MG63 (cell line): Measurements from ENCODE around the gene SH3BGRL2. TPM values are rescaled to one million over a fixed set of nuclear protein-coding genes. Genes with fewer than 3 reads are reported as not detected.
"Not testable (repeated sequence)": the region's sequence is repeated elsewhere in the genome, so short reads cannot be mapped to it uniquely, and the experiment has no call there.

Experiments used
- DNase-seq: peaks from one replicate; pipeline ENCODE4 v3.0.0-alpha.2; 2020
- H3K27me3 ChIP-seq: fragments of 250-450 bp; sonication (Bioruptor Pico); 2 replicates; pipeline ENCODE4 v1.5.1; 2020; ENCODE audit warnings: mild to moderate bottlenecking, moderate library complexity
- H3K36me3 ChIP-seq: fragments of 250-450 bp; sonication (Bioruptor Pico); 2 replicates; pipeline ENCODE4 v1.5.1; 2020; ENCODE audit warnings: mild to moderate bottlenecking, moderate library complexity
- H3K4me3 ChIP-seq: fragments of 250-450 bp; sonication (Bioruptor Pico); 2 replicates; pipeline ENCODE4 v1.5.1; 2020; ENCODE audit warnings: mild to moderate bottlenecking, moderate library complexity
- H3K9me3 ChIP-seq: fragments of 250-450 bp; sonication (Bioruptor Pico); 2 replicates; pipeline ENCODE4 v1.5.1; 2020; ENCODE audit warnings: mild to moderate bottlenecking, moderate library complexity
- total RNA-seq: library from RNA; depleted of rRNA; stranded (reverse); fragments of >200 nt; shearing (Covaris generic); gene quantifications from 2 replicates; pipeline ENCODE4 v1.2.3, GENCODE V29; 2014; ENCODE audit warnings: low replicate concordance

Gene SH3BGRL2
- total RNA-seq, 1 experiment from 2014 or later: 0.16 TPM

DNA sequence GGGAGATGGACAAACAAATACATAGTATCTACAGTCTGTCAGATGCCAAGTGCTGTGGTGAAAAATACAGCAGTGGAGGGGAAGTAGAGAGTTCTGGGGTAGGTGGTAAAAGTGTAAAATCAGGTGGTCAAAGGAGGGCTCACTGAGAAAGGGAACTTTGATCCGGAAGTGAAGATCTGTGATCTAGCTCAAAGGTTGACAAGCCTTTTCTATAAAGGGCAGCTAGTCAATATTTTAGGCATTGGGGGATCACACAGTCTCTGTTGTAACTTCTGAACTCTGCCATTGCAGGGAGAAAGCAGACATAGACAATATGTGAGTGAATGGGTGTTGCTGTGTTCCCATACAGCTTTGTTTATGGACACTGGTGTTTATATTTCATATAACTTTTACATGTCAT, 38.6 kb downstream of the SH3BGRL2 start:
- H3K36me3 ChIP-seq: no peaks in the 10 kb centered on the region
- no peak for DNase-seq
- no peak overlapping the region for H3K4me3 ChIP-seq
- H3K27me3 ChIP-seq: no peaks in the 10 kb centered on the region
- no peaks in the 10 kb centered on the region for H3K9me3 ChIP-seq

- H3K9me3 ChIP-seq: no peaks in the 10 kb centered on the region
- H3K36me3 ChIP-seq: no peaks in the 10 kb centered on the region
- no peaks in the 10 kb centered on the region for H3K27me3 ChIP-seq
- H3K4me3 ChIP-seq: no peak overlapping the region
- DNase-seq: no peak
Observed at GRCh38 chr6:79670789-79671188, 39.7 kb downstream of the SH3BGRL2 start.

DNA sequence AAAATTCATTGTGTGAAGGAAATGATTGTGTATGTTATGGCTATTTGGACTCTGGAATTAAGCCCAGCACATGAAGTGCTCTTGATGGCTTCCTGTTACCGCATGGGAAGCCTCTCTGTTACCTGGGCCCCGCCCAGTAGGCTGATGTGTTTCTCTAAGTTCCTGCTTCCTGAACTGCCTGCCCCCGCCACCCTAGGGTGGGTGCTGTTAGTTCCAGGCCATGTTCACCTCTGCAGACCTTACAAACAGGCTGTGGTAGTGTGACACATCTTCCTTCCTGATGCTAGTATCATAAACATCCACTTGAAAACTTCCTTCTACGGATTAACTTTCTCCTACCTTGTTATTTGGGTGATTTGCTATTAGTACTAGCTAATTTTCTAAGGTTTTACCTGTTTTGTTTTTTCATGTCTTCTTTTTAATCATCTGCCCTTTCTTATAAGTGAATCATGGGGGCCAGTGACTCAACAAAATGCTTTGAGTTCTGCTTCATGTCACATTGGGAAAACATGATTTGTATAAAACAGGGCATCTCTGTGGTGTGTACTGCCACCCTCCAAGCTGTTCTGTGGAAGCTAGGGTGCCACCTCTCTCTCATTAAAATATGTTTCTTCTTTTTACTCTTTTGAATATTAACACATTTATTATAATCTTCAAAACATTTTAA, 40.6 kb downstream of the SH3BGRL2 start:
- no peaks in the 10 kb centered on the region for H3K9me3 ChIP-seq
- H3K36me3 ChIP-seq: no peaks in the 10 kb centered on the region
- no peaks in the 10 kb centered on the region for H3K27me3 ChIP-seq
- DNase-seq: no peak
- no peak overlapping the region for H3K4me3 ChIP-seq

GRCh38 chr6:79672631-79673111, 41.5 kb downstream of the SH3BGRL2 start:
- no peak for DNase-seq
- no peak overlapping the region for H3K4me3 ChIP-seq
- H3K9me3 ChIP-seq: no peaks in the 10 kb centered on the region
- no peaks in the 10 kb centered on the region for H3K27me3 ChIP-seq
- no peaks in the 10 kb centered on the region for H3K36me3 ChIP-seq

DNA sequence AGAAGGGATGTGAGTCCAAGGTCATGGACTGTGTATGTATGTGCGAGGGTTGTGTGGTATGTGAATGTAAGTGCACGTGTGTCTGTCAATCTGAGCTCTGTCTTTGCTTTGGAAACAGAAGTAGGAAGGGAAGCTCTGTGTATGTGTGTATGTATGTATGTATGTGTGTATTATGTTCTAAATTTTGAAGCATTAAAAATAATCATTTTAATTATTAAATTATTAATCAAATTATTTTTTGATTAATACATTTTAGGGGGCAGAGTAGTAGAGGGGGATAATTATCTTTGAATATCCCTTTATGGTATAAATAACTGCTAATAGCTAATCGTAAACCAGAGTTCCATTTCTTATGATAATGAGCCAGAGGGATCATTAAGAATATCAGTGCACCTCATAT, 42.8 kb downstream of the SH3BGRL2 start:
- Histone ChIP-seq H3K36me3 (no peaks in the 10 kb centered on the region), H3K9me3 (no peaks in the 10 kb centered on the region), H3K4me3 (no peak overlapping the region), H3K27me3 (no peaks in the 10 kb centered on the region)
- no peak for DNase-seq

- DNase-seq: no peak
- peaks cover 3% of the 10 kb centered on the region; the same call in 1 of the 2 replicates for H3K9me3 ChIP-seq
- no peak overlapping the region for H3K4me3 ChIP-seq
- H3K27me3 ChIP-seq: no peaks in the 10 kb centered on the region
- no peaks in the 10 kb centered on the region for H3K36me3 ChIP-seq
Observed at GRCh38 chr6:79676785-79677736, 45.9 kb downstream of the SH3BGRL2 start.

- not testable (repeated sequence) for H3K9me3 ChIP-seq, H3K36me3 ChIP-seq, DNase-seq, H3K4me3 ChIP-seq, H3K27me3 ChIP-seq
Observed at GRCh38 chr6:79682682-79683081, 51.6 kb downstream of the SH3BGRL2 start.

DNA sequence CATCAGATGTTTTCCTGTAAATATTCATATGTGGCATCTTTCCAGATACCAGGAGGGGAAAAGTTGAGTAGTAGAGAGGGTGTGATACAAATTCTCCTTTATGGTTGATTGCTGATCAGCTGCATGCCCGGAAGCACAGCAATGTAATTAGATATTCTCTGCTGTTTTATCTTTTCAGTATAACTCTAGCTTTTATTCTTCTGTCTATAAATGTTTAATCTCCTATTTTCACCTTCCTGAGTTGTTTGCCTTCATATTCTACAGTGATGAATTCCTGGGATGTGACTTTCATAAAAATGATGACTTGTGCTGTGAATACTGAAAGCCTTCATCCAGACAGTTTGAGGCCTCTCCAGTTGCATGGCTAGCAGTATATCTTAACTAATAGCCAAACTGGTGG, 53.7 kb downstream of the SH3BGRL2 start:
- Histone ChIP-seq H3K27me3 (no peaks in the 10 kb centered on the region), H3K9me3 (peaks cover 3% of the 10 kb centered on the region; the same call in 1 of the 2 replicates), H3K36me3 (no peaks in the 10 kb centered on the region), H3K4me3 (no peak overlapping the region)
- no peak for DNase-seq

DNA sequence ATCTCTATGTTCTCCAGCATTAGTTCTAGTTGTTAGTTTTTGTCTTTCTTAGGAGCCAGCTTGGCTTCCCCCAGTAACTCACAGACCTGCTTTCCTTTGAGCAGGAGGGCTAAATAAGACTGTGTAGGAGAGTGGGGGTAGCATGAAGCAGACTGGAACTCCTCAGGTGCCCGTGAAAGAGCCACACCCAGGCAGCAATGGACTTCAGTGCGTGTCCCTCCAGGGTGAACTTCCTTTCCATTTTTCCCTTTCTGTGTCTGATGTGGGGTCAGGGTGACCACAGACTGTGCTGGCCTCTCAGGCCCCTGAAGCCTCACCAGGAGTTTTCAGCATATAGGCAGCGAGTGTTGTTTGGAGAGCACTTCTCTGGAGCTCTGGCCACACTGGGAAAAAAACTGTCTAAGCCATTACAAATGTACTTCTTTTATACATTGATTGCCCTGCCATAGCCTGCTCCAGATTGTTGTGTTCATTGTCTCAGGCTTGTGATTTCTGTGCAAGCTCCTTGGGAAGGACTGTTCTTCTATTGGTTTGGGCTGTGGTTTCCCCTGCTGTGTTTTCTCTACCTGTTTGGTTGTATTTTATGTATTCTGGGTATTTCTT, 55.7 kb downstream of the SH3BGRL2 start:
- no peak overlapping the region for H3K4me3 ChIP-seq
- no peaks in the 10 kb centered on the region for H3K9me3 ChIP-seq
- no peaks in the 10 kb centered on the region for H3K36me3 ChIP-seq
- H3K27me3 ChIP-seq: no peaks in the 10 kb centered on the region
- no peak for DNase-seq

DNA sequence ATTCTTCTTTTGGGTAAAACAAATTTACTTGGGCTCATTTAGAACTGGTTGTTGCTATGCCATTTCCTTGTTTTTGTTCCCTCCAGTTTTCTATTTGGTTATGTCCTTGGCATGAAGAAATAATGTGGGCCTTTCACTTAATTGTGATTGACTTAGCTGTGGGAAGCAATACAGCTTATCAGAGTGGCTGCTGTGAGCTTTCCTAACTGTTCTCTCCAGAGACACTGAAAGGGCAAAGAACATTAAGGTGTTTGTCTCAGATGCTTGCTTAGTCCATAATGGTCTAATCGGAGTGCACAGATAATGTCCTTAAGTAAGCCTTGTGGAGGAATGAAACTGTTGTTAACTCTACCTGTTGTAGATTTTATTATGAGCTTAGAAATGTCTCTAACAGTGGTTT, 56.6 kb downstream of the SH3BGRL2 start:
- DNase-seq: no peak

DNA sequence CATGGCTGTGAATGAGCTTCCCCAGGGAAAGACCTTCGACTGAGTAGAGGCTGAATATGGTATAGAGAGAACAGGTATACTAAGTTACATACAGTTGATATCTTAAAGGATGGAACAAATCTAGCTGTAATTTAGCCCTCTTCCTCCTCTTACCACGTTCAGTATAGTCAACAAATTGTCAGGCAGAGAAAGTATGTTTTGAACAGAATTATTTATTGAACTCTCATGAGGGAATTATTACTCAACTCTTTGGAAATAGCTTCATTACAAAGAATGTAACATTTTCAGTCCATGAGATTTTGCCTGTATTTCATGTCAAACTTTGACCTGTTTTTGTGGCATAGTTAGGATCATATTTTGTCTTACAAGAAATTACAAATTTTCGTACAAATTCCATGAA, 63.0 kb downstream of the SH3BGRL2 start:
- no peak for DNase-seq
- H3K9me3 ChIP-seq: no peaks in the 10 kb centered on the region
- H3K27me3 ChIP-seq: no peaks in the 10 kb centered on the region
- H3K36me3 ChIP-seq: no peaks in the 10 kb centered on the region
- no peak overlapping the region for H3K4me3 ChIP-seq

More for the DNA sequence above, 56.6 kb downstream of the SH3BGRL2 start:
- H3K4me3 ChIP-seq: no peak overlapping the region
- no peaks in the 10 kb centered on the region for H3K9me3 ChIP-seq
- H3K27me3 ChIP-seq: no peaks in the 10 kb centered on the region
- H3K36me3 ChIP-seq: no peaks in the 10 kb centered on the region

GRCh38 chr6:79694623-79695343, 63.7 kb downstream of the SH3BGRL2 start:
- Histone ChIP-seq H3K9me3 (no peaks in the 10 kb centered on the region), H3K36me3 (no peaks in the 10 kb centered on the region), H3K4me3 (no peak overlapping the region), H3K27me3 (no peaks in the 10 kb centered on the region)
- no peak for DNase-seq

DNA sequence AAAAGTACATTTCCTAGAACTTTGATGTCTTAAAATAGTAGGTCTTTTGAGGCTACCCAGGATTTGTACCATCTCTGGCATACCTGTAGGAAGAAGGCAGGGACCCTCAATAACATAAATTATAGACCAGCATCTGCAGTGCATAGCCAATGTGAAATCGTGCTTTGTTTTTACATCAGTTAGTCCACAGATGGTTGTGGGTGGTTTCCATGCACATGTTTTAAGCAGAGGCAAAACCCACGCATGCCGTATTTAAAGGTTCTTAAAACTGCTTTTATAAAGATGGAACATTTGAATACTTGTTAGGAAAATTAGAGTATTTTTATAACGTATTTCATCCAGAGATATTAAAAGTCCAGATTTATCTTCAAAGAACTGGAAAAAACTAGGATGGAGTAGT, 66.3 kb downstream of the SH3BGRL2 start:
- H3K27me3 ChIP-seq: no peaks in the 10 kb centered on the region
- no peaks in the 10 kb centered on the region for H3K36me3 ChIP-seq
- no peak for DNase-seq
- H3K4me3 ChIP-seq: no peak overlapping the region
- H3K9me3 ChIP-seq: no peaks in the 10 kb centered on the region

- Histone ChIP-seq H3K27me3 (no peaks in the 10 kb centered on the region), H3K36me3 (no peaks in the 10 kb centered on the region), H3K9me3 (no peaks in the 10 kb centered on the region), H3K4me3 (no peak overlapping the region)
- DNase-seq: no peak
Observed at GRCh38 chr6:79699606-79700005, 68.5 kb downstream of the SH3BGRL2 start.

- no peaks in the 10 kb centered on the region for H3K27me3 ChIP-seq
- no peaks in the 10 kb centered on the region for H3K36me3 ChIP-seq
- no peak overlapping the region for H3K4me3 ChIP-seq
- H3K9me3 ChIP-seq: no peaks in the 10 kb centered on the region
- DNase-seq: no peak
Observed at GRCh38 chr6:79702691-79703090, 71.6 kb downstream of the SH3BGRL2 start.

GRCh38 chr6:79704200-79704599, 73.1 kb downstream of the SH3BGRL2 start:
- no peak overlapping the region for H3K4me3 ChIP-seq
- no peaks in the 10 kb centered on the region for H3K27me3 ChIP-seq
- no peaks in the 10 kb centered on the region for H3K36me3 ChIP-seq
- H3K9me3 ChIP-seq: no peaks in the 10 kb centered on the region
- no peak for DNase-seq
